Measurements from ENCODE around the gene TAF7. TPM values are rescaled to one million over a fixed set of nuclear protein-coding genes. Genes with fewer than 3 reads are reported as not detected.
"Not testable (repeated sequence)": the region's sequence is repeated elsewhere in the genome, so short reads cannot be mapped to it uniquely, and the experiment has no call there.

TAF7 gene
- total and polyA plus RNA-seq, 9 donors = 65.1 to 141 (median 102) TPM

DNA sequence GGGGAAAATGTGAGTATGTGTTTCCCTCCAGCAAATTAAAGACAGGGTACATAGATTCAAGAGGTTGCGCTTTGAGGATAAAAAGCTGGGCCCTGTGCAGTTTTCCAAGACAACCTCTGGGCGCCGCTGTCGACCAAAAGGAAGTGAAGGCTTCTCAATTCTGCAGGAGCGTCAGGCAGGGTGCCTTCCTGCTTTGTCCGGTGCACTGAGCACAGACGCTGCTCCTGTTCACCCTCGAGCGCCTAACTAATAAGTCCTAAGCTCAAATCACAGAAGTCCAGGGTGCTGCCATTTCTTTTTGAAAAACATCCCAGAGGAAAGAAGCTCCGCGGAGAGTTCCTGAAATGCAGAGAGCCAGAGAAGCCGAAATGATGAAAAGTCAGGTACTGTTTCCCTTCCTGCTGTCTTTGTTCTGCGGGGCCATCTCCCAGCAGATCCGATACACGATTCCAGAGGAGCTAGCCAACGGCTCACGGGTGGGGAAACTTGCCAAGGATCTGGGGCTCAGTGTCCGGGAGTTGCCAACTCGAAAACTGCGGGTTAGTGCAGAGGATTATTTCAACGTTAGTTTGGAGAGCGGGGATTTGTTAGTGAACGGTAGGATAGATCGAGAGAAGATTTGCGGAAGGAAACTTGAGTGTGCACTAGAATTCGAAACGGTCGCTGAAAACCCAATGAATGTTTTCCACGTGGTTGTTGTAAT, 29.5 kb upstream of the TAF7 start, which contains the start of gene PCDHGB1:
Gene PCDHGB1, plus strand, starts transcription at position 183 of the 703 bp plus-strand sequence. Its CDS starts 162 bp downstream, at position 345.
- DNase-seq = peak in 2 of 5 donors; percentile 42 to 49
- Histone ChIP-seq H3K4me1 (ENCODE audit: insufficient read depth) (no peaks in the 10 kb centered on the region), H3K27ac (no peak within 1 kb of the TSS), H3K36me3 (no peaks in the 10 kb centered on the region), H3K4me3 (peak within 1 kb of the TSS; percentile 9), H3K9me3 (peaks cover 5 to 37% of the 10 kb centered on the region in 2 donors), H3K27me3 (no peaks in the 10 kb centered on the region)
- WGBS, 3 donors = 19 to 27% (median 22%) methylated on average over 29 of the region's 29 CpGs
- TF ChIP-seq, protein P1, sequence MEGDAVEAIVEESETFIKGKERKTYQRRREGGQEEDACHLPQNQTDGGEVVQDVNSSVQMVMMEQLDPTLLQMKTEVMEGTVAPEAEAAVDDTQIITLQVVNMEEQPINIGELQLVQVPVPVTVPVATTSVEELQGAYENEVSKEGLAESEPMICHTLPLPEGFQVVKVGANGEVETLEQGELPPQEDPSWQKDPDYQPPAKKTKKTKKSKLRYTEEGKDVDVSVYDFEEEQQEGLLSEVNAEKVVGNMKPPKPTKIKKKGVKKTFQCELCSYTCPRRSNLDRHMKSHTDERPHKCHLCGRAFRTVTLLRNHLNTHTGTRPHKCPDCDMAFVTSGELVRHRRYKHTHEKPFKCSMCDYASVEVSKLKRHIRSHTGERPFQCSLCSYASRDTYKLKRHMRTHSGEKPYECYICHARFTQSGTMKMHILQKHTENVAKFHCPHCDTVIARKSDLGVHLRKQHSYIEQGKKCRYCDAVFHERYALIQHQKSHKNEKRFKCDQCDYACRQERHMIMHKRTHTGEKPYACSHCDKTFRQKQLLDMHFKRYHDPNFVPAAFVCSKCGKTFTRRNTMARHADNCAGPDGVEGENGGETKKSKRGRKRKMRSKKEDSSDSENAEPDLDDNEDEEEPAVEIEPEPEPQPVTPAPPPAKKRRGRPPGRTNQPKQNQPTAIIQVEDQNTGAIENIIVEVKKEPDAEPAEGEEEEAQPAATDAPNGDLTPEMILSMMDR (IDR thresholded peaks at IDR 0.05) = no peak
- TF ChIP-seq EP300 (IDR thresholded peaks at IDR 0.05) = no peak
- TF ChIP-seq POLR2A (IDR thresholded peaks at IDR 0.05) = no peak
- intact Hi-C loops (cut with DNase I) = no loop called here

DNA sequence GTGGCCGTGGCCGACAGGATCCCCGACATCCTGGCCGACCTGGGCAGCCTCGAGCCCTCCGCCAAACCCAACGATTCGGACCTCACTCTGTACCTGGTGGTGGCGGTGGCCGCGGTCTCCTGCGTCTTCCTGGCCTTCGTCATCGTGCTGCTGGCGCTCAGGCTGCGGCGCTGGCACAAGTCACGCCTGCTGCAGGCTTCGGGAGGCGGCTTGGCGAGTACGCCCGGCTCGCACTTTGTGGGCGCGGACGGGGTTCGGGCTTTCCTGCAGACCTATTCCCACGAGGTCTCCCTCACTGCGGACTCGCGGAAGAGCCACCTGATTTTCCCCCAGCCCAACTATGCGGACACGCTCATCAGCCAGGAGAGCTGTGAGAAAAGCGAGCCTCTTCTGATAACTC, 25.4 kb upstream of the TAF7 start:
- H3K36me3 ChIP-seq; H3K27me3 ChIP-seq; H3K4me3 ChIP-seq; H3K27ac ChIP-seq; intact Hi-C loops (cut with DNase I); H3K4me1 ChIP-seq (ENCODE audit: insufficient read depth); DNase-seq: not testable (repeated sequence)
- WGBS, 3 donors = 40 to 64% (median 43%) methylated on average over 21 to 29 of the region's 35 CpGs
- peaks cover 12 to 40% of the 10 kb centered on the region in 2 donors for H3K9me3 ChIP-seq

DNA sequence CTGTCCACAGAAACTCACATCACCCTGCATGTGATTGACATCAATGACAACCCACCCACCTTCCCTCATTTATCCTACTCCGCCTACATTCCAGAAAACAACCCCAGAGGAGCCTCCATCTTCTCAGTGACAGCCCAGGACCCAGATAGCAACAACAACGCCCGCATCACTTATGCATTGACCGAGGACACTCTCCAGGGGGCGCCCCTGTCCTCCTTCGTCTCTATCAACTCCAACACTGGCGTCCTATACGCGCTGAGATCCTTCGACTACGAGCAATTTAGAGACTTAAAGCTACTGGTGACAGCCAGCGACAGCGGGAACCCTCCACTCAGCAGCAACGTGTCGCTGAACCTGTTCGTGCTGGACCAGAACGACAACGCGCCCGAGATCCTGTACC, 24.7 kb upstream of the TAF7 start:
- WGBS, 3 donors = 25 to 50% (median 31%) methylated on average over 20 of the region's 20 CpGs
- Histone ChIP-seq H3K4me1 (ENCODE audit: insufficient read depth) (no peaks in the 10 kb centered on the region), H3K36me3 (no peaks in the 10 kb centered on the region), H3K4me3 (no peak overlapping the region), H3K9me3 (peaks cover 12 to 40% of the 10 kb centered on the region in 2 donors), H3K27ac (no peak overlapping the region), H3K27me3 (no peaks in the 10 kb centered on the region)
- intact Hi-C loops (cut with DNase I) = no loop called here
- TF ChIP-seq EP300 (IDR thresholded peaks at IDR 0.05) = no peak
- no peak for TF ChIP-seq POLR2A (IDR thresholded peaks at IDR 0.05)
- TF ChIP-seq, protein P1 (IDR thresholded peaks at IDR 0.05) = no peak
- no peak for DNase-seq

DNA sequence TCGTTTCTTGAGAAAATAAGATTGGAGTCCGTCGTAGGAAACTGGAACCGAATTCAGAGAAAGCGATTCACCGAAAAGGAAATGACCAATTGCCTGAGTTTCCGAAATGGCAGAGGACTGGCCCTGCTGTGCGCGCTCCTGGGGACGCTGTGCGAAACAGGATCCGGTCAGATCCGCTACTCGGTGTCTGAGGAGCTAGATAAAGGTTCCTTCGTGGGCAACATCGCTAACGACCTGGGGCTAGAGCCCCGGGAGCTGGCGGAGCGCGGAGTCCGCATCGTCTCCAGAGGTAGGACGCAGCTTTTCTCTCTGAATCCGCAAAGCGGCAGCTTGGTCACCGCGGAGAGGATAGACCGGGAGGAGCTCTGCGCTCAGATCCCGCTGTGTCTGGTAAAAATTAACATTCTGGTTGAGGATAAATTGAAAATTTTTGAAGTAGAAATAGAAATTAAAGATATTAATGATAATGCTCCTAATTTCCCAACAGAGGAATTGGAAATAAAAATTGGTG, 23.4 kb upstream of the TAF7 start:
- H3K9me3 ChIP-seq = peaks cover 14 to 45% of the 10 kb centered on the region in 2 donors
- no peaks in the 10 kb centered on the region for H3K4me1 ChIP-seq (ENCODE audit: insufficient read depth)
- no peaks in the 10 kb centered on the region for H3K27me3 ChIP-seq
- H3K36me3 ChIP-seq = no peaks in the 10 kb centered on the region
- DNase-seq = no peak
- 17 to 27% (median 22%) methylated on average over 31 of the region's 31 CpGs for WGBS, 3 donors
- H3K4me3 ChIP-seq = peak overlapping the region; percentile 8
- intact Hi-C loops (cut with DNase I) = no loop called here
- TF ChIP-seq POLR2A (IDR thresholded peaks at IDR 0.05) (no peak), EP300 (IDR thresholded peaks at IDR 0.05) (no peak)
- no peak overlapping the region for H3K27ac ChIP-seq

DNA sequence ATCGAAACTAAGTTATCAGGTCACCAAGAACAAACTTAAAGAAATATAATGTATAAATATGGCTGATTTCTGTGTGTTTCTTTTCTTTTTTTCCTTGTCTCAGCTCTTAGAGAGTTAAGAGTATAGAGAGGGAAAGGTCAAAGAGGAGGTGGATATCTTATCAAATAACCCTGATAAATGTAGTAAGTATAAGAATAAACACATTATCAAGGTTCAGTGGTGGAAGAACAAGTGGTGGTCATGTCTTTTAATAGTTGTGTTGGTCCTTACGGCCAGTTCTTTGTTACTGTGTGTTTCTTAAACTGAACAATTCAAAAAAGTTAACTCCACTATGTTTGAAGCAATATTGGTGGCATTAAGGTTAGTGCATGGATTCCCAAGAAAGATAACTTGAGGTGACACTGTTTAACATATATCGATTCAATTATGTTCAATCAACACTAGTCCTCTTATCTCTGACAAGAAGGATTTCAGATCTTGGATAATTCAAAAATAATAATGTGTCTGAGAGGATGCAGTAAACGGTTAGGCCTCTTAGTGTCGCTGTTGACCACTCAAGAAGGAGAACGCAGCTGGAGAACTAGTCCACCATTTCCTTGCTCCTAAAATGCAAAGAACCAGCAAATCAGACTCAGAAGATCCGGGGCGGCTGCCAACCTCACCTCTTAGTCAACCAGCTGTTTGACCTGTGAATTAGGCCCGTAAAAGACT, 22.8 kb upstream of the TAF7 start, which contains the start of gene PCDHGA3:
Gene PCDHGA3, plus strand, starts transcription at position 588 of the 711 bp plus-strand sequence. CDS start 205 bp downstream, outside the sequence.
- Histone ChIP-seq H3K4me1 (ENCODE audit: insufficient read depth) (no peaks in the 10 kb centered on the region), H3K4me3 (peak within 1 kb of the TSS; percentile 8), H3K9me3 (peaks cover 16 to 49% of the 10 kb centered on the region in 2 donors), H3K27me3 (no peaks in the 10 kb centered on the region), H3K27ac (no peak within 1 kb of the TSS), H3K36me3 (no peaks in the 10 kb centered on the region)
- DNase-seq = no peak
- TF ChIP-seq POLR2A (IDR thresholded peaks at IDR 0.05) = no peak
- TF ChIP-seq, protein P1 (IDR thresholded peaks at IDR 0.05) = no peak
- no peak for TF ChIP-seq EP300 (IDR thresholded peaks at IDR 0.05)
- intact Hi-C loops (cut with DNase I) = no loop called here
- 23 to 26% (median 24%) methylated on average over 9 of the region's 9 CpGs for WGBS, 3 donors

All from ovary (tissue), 9 donors.